HG02938 (cell line): ENCODE results near the gene RAN.
"Not testable (repeated sequence)": the region's sequence is repeated elsewhere in the genome, so short reads cannot be mapped to it uniquely, and the experiment has no call there.

Source experiments
- ATAC-seq: cut with Tn5 transposase; IDR thresholded peaks from one replicate; pipeline ENCODE4 v1.9.1; 2021; ENCODE audit warnings: mild to moderate bottlenecking, moderate library complexity; ENCODE audit not compliant: unreplicated experiment

RAN gene

DNA sequence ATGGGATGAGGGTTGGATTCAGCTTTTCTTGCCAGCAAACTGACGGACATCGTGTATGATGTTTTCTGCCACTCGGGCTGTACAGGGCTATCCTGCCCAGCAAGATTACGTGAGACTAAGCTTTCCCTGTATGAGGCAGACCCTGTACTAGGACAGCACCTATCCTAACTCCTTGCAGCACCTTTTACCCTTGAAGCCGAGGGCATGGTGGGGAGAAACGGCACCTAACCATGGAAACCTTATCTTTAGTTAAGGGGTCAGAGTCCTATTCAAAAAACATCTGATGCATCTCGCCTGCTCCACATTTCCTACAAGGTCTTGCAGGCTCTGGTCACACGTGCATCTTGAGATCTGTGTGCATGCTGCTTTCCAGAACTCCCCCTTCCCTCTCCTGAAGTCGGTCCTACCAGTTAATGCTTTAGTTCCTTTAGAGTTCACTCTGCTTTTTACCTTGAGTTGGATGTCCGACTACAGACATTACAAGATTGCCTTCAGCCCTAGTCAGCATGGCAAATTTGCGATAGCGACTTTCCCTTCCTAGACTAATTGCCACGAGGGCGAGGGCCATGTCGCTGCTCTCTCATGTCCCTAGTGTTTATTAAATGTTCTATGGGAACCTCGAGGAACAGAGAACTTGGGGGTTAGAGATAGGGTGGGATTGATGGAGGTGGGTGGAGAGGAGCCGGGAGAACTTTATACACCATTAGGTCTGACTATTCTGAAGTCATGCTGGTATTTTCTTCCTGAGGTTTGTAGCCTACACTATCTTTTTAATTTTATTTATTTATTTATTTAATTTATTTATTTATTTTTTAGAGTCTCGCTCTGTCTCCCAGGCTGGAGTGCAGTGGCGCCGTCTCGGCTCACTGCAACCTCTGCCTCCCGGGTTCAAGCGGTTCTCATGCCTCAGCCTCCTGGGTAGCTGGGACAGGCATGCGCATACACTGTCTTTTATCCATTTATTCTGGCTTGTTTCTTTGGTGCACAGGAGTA, 6.6 kb downstream of the RAN start:
- ATAC-seq = no peak

DNA sequence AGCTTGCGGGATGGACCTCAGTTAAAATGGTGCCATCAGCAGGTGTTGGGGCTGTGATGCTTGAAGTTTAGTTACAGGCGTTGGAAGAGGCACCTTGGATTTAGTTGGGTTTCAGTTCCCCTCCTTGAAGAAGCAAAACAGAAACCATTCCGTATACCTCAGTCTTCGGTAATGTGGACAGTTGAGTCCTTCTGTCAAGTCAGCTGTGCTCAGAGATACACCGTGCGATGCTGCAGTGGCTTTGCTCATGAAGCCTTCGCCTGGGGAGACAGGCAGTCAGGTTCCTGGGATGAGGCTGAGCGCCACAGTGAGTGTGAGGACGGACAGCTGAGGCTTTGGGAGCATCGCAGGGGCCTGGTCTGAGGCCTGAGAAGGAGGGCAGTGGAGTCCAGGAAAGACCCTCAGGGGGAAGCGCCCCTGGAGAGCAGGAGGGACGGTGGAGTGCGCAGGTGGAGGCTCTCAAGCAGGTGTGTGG, 7.4 kb downstream of the RAN start:
- peak; percentile 74 for ATAC-seq

DNA sequence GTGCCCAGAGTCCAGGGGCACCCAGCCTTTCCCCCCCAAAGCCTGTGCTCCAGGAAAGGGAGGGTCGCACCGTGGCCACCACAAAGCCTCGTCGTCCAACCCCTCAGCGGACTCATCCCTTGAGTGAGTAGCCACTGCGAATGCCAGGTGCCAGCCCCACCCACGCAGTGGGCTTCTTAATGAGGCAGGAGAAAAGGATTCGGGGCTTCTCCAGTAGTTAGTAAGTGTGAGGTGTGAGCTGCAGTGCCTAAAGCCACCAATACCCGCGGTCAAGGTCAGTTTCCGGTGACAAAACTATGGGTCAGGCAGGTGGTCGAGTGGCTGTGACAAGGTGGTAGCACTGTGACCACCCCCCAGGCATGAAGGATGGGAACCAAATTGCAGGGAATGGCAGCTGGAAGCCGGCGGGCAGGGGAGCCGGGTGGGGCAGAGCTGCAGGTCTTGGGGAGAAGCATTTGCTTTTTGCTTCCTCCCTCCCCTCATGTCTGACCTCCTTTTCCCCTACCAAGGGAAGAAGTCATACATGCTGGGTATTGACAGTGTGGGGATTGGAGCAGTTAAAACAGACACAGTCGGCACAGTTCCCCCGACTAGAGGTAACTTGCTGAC, 8.0 kb downstream of the RAN start:
- no peak for ATAC-seq

DNA sequence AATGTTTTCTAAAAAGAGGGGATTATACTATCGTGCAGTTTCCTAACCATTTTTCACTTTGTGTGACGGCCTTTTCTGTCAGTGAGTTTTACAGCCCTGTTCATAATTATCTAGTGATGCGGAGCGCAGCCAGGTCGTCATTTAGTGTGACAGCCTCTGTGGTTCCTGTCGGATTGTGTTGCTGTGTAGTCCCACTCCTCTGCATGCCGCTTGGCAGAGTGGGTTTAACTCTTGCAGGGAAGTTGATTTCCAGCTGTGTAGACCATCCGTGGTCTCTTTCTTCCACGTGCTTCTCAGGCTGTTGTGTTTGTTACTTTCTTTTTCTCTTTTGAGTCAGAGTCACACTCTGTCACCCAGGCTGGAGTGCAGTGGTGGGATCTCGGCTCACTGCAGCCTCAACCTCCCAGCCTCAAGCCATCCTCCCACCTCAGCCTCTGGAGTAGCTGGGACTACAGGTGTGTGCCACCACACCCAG, 8.6 kb downstream of the RAN start:
- peak; percentile 52 for ATAC-seq

DNA sequence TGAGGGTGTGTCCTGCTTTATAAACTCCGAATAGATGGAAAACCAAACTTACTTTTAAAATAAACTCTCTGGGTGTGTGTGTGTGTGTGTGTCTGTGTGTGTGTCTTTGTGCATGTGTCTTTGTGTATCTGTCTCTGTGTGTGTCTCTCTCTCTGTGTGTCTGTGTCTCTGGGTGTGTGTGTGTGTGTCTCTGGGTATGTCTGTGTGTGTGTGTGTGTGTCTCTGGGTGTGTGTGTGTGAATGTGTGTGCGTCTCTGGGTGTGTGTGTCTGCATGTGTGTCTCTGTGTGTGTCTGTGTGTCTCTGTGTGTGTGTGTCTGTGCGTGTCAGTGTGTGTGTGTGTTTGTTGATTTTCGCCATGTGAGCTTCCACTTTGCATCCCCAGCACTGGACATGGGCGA, 9.2 kb downstream of the RAN start:
- no peak for ATAC-seq

DNA sequence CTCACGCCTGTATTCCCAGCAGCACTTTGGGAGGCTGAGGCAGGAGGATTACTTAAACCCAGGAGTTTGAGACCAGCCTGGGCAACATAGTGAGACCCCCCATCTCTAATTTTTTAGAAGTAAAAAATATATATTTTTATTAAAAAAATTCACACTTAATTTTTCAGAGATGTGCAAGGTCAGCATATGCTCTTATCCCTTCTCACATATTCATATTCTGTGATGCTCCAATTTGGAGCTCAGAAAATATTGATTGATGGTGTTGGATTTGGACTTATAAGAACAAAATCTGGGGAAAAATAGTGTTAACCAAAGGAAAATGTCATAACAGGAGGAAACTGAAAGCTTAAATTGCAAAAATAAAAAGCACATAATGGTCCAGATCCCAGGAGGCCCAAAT, 9.7 kb downstream of the RAN start:
- no peak for ATAC-seq

DNA sequence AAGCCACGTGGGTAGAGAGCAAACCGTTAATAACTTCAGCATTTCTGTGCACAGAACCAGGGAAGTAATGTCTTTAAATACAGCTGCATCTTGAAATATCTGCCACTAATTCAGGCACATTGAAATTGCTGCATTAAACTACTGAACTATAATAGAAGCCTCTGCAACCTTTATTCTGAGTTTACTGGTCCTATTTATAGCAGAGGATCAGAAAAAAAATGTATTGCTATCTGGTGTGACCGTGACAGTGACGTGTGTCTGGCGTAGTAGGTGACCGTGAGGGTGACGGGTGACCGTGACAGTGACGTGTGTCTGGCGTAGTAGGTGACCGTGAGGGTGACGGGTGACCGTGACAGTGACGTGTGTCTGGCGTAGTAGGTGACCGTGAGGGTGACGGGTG, 15.3 kb downstream of the RAN start:
- ATAC-seq = not testable (repeated sequence)

DNA sequence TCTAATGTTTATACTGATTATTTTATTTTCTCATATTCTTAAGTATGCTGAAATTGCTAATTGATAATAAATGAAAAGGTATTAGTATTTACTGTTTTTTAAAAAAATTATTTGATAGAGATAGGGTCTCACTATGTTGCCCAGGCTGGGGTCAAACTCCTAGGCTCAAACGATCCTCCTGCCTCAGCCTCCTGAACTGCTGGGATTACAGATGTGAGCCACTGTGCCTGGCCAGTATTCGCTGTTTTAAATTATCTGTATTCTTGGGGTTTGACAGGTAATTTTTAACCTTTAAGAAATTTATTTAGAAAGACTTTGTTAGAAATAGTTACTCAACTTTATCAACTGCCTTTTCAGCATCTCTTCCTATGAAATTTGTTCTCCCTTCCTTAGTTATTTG, 32.2 kb downstream of the RAN start:
- ATAC-seq = no peak

DNA sequence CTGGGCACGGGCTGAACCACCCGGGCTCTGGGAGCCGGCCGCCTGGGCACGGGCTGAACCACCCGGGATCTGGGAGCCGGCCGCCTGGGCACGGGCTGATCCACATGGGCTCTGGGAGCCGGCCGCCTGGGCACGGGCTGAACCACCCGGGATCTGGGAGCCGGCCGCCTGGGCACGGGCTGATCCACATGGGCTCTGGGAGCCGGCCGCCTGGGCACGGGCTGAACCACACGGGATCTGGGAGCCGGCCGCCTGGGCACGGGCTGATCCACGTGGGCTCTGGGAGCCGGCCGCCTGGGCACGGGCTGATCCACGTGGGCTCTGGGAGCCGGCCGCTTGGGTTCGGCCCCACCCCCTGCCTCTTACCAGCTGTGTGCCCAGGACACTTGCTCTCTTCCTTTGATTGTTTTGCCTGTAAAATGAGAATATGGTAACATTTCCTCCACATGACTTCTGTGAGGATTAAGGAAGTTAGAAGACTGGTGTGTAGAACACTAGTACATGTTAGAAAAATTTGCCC, 33.1 kb downstream of the RAN start:
- not testable (repeated sequence) for ATAC-seq

DNA sequence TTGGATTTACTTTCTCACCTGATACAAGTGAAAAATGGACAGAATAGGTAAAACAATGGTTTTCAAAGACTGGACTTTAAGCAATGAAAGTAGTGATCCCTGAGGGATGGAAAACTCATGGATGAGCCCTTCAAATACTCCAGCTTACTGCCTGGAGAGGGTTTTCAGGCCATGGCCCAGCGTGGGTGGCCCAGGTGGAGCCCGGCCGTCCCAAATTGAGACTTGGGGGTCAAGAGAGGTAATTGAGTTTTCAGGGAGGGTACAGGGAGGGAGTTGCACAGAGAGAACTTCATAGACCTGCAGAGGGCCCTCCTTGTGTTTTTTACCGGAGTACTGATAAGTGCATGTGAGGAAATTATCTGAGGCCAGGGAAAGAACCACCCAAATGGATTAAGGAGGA, 37.2 kb downstream of the RAN start:
- ATAC-seq = no peak

DNA sequence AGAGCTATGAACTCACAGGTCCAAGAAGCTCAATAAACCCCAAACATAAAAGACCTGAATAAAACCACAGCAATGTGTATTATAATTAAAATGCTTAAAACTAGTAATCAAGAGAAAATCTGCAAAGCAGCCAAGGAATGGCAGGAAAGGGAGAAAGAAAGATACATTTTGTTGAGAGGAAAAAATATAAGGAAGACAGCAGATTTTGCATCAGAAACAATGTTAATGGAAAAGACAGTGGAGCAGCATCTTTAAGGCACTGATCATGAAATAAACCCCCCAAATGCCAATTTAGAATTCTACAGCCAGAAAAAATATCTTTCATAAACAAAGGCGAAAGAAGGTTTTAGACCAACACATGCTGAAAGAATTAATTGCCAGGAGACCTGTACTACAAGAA, 39.3 kb downstream of the RAN start:
- ATAC-seq = no peak

DNA sequence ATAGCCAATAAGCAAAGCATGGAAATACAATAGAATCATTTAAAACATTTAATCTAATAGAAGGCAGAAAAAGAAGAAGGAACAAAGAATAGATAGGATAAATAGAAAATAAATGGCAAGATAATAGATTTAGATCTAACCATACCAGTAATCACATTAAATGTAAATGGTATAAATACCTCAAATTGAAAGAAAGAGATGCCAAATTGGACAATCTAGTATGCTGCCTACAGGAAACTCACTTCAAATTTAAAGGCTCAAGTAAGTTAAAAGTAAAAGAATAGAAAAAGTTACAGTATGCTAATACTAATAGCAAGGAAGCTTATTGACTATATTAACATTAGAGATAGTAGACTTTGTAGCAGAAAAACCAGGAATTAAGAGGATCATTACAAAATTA, 40.1 kb downstream of the RAN start:
- ATAC-seq = no peak

DNA sequence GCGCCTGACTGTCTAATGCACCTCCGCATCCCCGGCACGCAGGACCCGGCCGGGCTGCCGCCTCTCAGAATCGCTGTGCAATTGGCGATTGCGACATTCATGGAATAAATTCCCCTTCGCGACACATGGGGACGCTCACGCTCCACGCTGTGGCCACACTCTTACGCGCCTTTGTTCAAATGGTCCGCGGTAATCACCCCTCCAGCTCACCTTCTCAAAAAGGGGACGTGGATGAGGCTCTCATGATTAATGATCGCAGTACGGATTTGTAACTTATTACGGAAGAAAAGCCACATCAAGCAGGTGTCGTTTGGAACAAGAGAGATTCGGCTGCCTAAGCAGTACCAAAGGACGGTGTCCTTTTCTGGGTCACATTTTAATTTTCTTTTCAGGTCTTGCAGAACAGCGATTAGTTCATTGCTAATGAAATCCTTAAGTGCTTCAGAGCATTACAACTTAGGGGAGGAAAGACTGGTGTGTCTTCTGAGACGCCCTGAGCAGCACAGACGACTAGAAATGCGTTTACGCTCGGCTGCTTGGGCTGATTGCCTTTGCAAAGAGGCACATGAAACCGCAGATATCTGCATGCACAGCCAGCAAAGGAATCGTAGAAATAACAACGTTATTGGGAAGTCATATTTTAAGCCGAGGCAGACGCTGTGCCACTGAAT, 44.5 kb downstream of the RAN start:
- ATAC-seq = no peak

DNA sequence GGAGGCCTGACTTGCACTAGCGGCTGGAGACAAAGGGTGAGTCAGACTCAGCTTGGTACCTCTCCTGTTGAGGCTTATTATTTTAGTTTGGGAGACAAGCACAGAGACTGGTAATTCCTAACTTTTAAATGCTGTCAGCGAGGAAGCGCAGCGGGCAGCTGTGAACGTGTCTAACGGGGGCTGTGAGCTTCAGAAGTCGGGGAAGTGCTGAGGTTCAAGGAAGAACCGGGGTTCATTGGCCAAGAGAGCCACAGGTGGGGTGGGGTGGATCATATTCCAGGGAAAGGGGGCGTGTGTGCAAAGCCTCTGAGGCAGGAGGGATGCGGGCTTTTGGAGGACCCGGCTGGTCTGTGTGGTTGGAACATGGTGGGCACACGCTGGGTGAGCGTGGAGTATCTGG, 45.7 kb downstream of the RAN start:
- ATAC-seq = no peak

DNA sequence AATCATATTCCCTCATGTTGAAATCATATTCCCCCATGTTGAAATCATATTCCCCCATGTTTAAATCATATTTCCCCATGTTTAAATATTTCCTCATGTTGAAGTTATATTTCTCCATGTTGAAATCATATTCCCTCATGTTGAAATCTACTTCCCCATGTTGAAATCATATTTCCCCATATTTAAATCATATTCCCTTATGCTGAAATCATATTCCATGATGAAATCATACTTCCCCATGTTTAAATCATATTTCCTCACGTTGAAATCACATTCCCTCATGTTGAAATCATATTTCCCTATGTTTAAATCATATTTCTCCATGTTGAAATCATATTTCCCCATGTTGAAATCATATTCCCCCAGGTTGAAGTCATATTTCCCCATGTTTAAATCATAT, 47.2 kb downstream of the RAN start:
- no peak for ATAC-seq

DNA sequence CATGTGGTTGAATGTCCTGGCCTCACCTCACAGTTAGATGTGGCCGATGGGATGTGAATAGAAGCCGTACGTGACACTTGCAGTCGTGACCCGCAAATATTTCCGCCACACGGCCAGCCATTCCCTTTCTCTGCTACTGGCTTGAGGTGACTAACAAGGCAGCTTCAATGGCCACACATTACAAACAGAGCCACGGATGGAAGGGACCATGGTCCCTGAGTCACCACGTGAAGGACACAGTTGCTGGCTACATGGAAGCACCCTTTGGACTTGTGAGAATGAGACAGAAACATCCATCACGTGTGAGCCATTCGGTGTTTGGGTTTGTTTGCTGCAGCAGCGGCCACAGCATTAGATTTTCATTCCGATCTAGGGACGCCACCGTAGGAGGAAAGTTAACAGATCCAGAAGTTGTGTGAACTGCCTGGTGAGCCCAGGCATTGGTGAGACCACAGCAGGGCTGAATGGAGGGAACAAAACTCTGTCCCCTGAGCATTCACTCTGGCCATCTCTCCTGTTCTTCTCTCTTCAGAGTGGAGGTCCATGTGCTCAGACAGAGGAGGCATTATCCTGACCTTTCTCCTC, 48.3 kb downstream of the RAN start:
- ATAC-seq = no peak

DNA sequence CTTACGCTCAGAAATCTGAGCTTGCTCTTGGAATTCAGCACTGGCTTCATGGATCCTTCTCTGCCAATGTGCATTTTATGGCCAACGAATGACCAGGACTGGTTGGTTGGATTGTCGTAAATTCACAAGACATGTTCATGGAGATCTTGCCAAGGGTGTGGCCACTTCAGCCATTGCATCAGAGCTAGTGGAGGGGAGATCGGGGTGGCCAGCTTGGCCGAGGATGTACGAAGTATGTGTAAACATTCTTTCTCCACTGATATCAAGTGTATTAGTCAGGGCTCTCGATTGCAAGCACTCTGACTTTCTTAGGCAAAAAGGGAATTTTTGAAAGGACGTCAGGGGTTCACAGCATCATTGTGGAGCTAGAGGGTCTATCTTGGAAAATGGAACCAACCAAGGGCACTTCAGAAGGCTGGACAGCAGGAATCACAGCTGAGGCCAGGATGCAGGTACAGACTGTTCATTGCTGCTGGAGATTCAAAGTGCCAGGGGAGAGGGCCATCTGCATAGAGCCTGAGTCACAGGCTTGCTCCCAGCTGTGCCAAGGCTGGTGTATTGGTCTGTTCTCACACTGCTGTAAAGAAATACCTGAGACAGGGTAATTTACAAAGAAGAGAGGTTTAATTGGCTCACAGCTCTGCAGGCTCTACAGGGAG, 49.0 kb downstream of the RAN start:
- ATAC-seq = no peak

DNA sequence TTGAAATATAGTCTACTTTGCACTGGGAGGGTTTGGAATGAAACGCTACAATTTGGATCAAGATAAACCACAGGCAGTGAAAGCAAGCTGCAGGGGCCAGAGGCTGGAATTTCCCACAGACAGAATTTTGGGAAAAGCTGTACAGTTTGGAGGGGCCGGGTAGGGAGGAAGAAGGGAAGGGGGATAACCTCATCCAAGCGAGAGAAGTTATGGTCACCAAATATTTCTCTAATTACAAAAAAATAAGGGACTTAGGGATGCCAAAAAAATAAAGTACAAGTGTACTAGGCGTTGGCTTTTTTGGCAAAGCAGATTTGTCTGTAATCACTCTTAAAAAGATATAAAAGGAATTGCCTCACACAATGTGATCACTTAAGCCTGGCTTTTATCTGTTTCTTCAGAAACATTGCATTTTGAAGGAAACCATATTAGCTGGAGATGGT, 50.7 kb downstream of the RAN start:
- ATAC-seq = no peak

DNA sequence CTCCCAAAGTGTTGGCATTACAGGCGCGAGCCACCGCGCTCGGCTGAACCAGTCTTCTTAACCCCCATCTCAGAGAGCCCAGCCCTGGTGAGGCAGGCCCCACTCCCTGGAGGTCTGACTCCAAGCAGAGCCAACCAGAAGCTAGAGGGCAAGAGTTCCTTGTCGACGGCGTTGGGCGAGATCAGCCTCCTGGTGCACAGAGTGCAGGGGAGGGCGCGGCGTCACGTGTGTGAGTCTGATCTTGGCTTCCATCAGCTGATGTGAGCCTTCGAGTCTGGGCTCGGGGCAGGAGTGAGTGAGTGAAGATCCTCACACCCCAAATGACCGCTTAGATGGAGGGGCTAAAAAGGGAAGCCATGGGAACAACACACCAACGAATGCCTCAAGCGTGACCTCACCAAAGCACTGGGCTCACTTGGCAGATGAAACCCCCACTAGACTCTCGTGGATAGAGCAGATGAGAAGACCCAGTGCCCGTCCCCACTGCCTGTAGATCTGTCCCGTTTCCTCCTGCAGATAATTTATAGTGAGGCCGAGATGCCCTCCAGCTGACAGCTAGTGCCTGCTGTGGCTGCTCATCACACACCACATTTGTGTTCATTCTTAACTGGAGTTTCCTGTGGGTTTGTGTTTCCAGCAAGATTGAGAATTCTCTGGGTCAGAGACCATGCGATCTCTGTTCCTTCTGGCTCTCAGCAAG, 53.2 kb downstream of the RAN start:
- no peak for ATAC-seq

DNA sequence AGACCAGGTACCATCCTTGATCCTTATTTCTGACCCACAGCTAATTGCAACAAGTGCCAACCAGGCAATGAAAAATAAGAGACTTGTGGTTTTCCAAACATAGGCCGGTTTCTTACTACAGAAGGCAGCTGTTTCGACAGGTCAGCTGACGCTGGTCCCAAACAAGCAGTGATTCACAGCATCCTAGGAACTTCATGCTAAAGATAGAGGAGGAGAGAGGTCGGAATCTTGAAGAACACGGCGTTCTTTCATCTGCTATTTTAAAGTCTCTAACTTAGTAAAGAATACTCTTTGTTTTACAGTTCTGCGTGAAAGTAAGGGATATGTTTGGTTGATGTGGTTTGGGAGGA, 53.8 kb downstream of the RAN start:
- ATAC-seq = no peak
